ENCODE data around the gene RRH.

- TF ChIP-seq, protein P1, sequence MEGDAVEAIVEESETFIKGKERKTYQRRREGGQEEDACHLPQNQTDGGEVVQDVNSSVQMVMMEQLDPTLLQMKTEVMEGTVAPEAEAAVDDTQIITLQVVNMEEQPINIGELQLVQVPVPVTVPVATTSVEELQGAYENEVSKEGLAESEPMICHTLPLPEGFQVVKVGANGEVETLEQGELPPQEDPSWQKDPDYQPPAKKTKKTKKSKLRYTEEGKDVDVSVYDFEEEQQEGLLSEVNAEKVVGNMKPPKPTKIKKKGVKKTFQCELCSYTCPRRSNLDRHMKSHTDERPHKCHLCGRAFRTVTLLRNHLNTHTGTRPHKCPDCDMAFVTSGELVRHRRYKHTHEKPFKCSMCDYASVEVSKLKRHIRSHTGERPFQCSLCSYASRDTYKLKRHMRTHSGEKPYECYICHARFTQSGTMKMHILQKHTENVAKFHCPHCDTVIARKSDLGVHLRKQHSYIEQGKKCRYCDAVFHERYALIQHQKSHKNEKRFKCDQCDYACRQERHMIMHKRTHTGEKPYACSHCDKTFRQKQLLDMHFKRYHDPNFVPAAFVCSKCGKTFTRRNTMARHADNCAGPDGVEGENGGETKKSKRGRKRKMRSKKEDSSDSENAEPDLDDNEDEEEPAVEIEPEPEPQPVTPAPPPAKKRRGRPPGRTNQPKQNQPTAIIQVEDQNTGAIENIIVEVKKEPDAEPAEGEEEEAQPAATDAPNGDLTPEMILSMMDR (IDR thresholded peaks at IDR 0.05) = no peak
- TF ChIP-seq EP300 (IDR thresholded peaks at IDR 0.05) (no peak), POLR2A (IDR thresholded peaks at IDR 0.05) (no peak), POLR2AphosphoS5 (IDR thresholded peaks at IDR 0.05) (no peak)
These were observed 58.5 kb downstream of the RRH start for GRCh38 chr4:109886303-109886702.
